Uterus (tissue), 4 donors: ENCODE results near the gene TOR1AIP1. TPM values are rescaled to one million over a fixed set of nuclear protein-coding genes. Genes with fewer than 3 reads are reported as not detected.
"Not testable (repeated sequence)": the region's sequence is repeated elsewhere in the genome, so short reads cannot be mapped to it uniquely, and the experiment has no call there.

ENCODE experiments used
- DNase-seq, 2 donors: peaks; one replicate each; pipeline ENCODE4 v3.0.0-alpha.2; 2019 to 2020
- H3K27ac ChIP-seq, 2 donors: fragments of 200-600 bp; sonication (generic); 1 replicate in 1 of 2; 2 replicates in 1 of 2; pipeline ENCODE4 v1.5.1; 2016 to 2018
- H3K27me3 ChIP-seq, 2 donors: fragments of 200-600 bp; sonication (generic); one replicate each; pipeline ENCODE4 v1.5.1; 2018 to 2019; ENCODE audit warnings: control low read depth in 1 of 2
- H3K36me3 ChIP-seq, 2 donors: fragments of 200-600 bp; sonication (generic); one replicate each; pipeline ENCODE4 v1.5.1; 2019; ENCODE audit warnings: control low read depth in 1 of 2
- H3K4me1 ChIP-seq, 2 donors: fragments of 200-600 bp; sonication (generic); one replicate each; pipeline ENCODE4 v1.5.1; 2018 to 2019; ENCODE audit warnings: control low read depth in 1 of 2
- H3K4me3 ChIP-seq, 2 donors: fragments of 200-600 bp; sonication (generic); 1 replicate in 1 of 2; 2 replicates in 1 of 2; pipeline ENCODE4 v1.5.1; 2018 to 2019; ENCODE audit warnings: mild to moderate bottlenecking in 1 of 2
- H3K9me3 ChIP-seq, 2 donors: fragments of 200-600 bp; sonication (generic); one replicate each; pipeline ENCODE4 v1.5.1; 2019; ENCODE audit warnings: control low read depth in 1 of 2
- CTCF ChIP-seq, 4 experiments: fragments of 200-600 bp in 2 of 4; fragments of 450-650 bp in 2 of 4; sonication (generic) in 2 of 4; IDR thresholded peaks; one replicate each; pipeline ENCODE4 v1.5.1; 2016 to 2019; ENCODE audit warnings: antibody characterized with exemption in 4 of 4, mild to moderate bottlenecking in 2 of 4, moderate library complexity in 1 of 4
- POLR2A ChIP-seq, 2 donors: fragments of 450-650 bp; IDR thresholded peaks; one replicate each; pipeline ENCODE4 v1.6.1; 2016; ENCODE audit warnings: antibody characterized with exemption in 2 of 2, mild to moderate bottlenecking in 1 of 2, moderate library complexity in 1 of 2
- intact Hi-C: fragments of 100-400 bp; cut with DNase I; formaldehyde crosslinking; loops from one replicate; pipeline ENCODE4 v1.15.1; 2023; ENCODE audit warnings: low total_unique reads
- total RNA-seq, 4 donors: library from RNA; depleted of rRNA in 3 of 4; stranded (reverse); fragments of >200 nt in 3 of 4; gene quantifications; one replicate each; pipeline versions ENCODE4 v1.1.0 to v1.2.4, GENCODE V29; 2014 to 2023
- donor health status: DM: yes; HTN: yes; CAD: no.

TOR1AIP1 gene
- total RNA-seq, 4 donors from 2014 or later = 56.9 to 90.8 (median 72.0) TPM

- TF ChIP-seq POLR2A (IDR thresholded peaks at IDR 0.05) (no peak), CTCF (IDR thresholded peaks at IDR 0.05) (no peak)
- intact Hi-C loops = no loop called here
- no peak overlapping the region for H3K4me3 ChIP-seq
- H3K27ac ChIP-seq = no peak overlapping the region
- no peaks in the 10 kb centered on the region for H3K4me1 ChIP-seq
- no peaks in the 10 kb centered on the region for H3K9me3 ChIP-seq
- DNase-seq = no peak
- no peaks in the 10 kb centered on the region for H3K36me3 ChIP-seq
- no peaks in the 10 kb centered on the region for H3K27me3 ChIP-seq
Measured at GRCh38 chr1:179958359-179958758, 76.3 kb downstream of the TOR1AIP1 start.

DNA sequence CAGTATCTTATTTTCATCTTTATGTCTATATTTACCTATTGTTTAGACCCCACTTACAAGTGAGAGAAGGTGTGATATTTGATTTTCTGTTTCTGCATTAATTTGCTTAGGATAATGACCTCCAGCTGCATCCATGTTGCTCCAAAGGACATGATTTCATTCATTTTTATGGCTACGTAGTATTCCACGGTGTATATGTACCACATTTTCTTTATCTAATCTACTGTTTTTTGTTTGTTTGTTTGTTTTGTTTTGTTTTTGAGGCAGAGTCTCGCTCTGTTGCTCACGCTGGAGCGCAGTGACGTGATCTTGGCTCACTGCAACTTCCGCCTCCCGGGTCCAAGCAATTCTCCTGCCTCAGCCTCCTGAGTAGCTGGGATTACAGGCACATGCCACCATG, 80.1 kb downstream of the TOR1AIP1 start:
- H3K27ac ChIP-seq, intact Hi-C loops, H3K36me3 ChIP-seq, H3K9me3 ChIP-seq, H3K4me1 ChIP-seq, H3K4me3 ChIP-seq, H3K27me3 ChIP-seq, DNase-seq: not testable (repeated sequence)

DNA sequence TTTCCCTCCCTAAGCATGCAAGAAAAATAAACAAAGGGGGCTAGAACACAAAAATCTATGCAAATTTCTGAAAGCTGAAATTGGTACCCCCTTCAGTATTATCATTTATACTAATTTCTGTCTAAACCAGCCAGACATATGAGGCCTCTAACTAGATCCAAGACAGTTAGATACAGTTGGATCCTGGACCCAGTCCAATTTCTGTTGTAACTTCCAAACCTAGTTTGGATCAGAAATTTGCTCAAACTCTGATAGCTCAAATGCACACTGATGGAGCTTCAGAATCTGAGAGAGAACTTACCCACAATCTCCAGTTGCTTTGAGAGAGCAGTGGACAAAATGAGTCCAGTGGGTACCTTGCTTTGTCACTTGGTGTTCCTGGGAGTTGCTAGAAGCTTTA, 84.5 kb downstream of the TOR1AIP1 start:
- Histone ChIP-seq H3K27ac (no peak overlapping the region), H3K4me3 (no peak overlapping the region), H3K4me1 (peaks cover 0 to 12% of the 10 kb centered on the region in 2 donors), H3K9me3 (no peaks in the 10 kb centered on the region), H3K36me3 (no peaks in the 10 kb centered on the region), H3K27me3 (no peaks in the 10 kb centered on the region)
- intact Hi-C loops = no loop called here
- TF ChIP-seq CTCF (IDR thresholded peaks at IDR 0.05) (no peak), POLR2A (IDR thresholded peaks at IDR 0.05) (no peak)
- no peak for DNase-seq

GRCh38 chr1:179968284-179968993, 86.4 kb downstream of the TOR1AIP1 start:
- Histone ChIP-seq H3K9me3 (no peaks in the 10 kb centered on the region), H3K27ac (peak overlapping the region; percentile 66 to 94), H3K4me3 (no peak overlapping the region), H3K27me3 (no peaks in the 10 kb centered on the region), H3K36me3 (no peaks in the 10 kb centered on the region), H3K4me1 (peaks cover 0 to 12% of the 10 kb centered on the region in 2 donors)
- DNase-seq = no peak
- no peak for TF ChIP-seq POLR2A (IDR thresholded peaks at IDR 0.05)
- no peak for TF ChIP-seq CTCF (IDR thresholded peaks at IDR 0.05)
- intact Hi-C loops = no loop called here

DNA sequence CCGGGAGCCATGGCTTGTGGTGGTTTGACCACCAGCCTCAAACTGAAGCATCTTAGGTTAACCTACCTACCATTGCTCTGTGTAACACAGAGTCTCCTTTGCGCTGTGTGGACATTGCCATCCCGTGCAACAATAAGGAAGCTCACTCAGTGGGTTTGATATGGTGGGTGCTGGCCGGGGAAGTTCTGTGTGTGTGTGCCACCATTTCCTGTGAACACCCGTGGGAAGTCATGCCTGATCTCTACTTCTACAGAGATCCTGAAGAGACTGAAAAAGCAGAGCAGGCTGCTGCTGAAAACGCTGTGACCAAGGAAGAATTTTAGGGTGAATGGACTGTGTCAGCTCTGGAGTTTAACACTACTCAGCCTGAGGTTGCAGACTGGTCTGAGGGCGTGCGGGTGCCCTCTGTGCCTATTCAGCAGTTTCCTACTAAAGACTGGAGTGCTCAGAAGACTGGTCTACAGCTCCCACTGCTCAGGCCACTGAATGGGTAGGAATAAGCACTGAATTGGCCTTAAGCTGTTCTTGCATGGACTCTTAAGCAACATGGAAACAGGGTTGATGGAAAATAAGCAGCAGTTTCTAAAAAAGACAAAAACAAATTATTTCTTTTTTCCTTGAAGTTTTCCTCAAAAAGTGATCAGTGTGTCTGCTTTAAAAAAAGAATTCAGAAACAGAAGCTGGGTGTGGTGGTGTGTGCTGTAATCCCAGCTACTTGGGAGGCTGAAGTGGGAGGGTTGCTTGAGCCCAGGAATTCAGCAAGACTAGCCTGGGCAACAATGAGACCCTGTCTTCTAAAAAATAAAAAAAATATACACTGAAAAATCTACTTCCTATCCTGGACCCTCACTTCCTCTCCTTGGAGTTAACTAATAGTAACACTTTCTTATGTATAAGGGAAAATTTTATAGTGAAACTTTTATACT, 87.2 kb downstream of the TOR1AIP1 start:
- Histone ChIP-seq H3K36me3 (no peaks in the 10 kb centered on the region), H3K27ac (peak overlapping the region; percentile 66 to 94), H3K4me3 (no peak overlapping the region), H3K27me3 (no peaks in the 10 kb centered on the region), H3K4me1 (peaks cover 0 to 12% of the 10 kb centered on the region in 2 donors), H3K9me3 (no peaks in the 10 kb centered on the region)
- TF ChIP-seq POLR2A (IDR thresholded peaks at IDR 0.05) (no peak), CTCF (IDR thresholded peaks at IDR 0.05) (no peak)
- intact Hi-C loops = no loop called here
- DNase-seq = no peak

Other genes with a start within 250 kb of the TOR1AIP1 start
- under 1 TPM in 1 of 4 donors, not detected in 3; 0.21 TPM for gene FAM163A, start 139.0 kb upstream of the TOR1AIP1 start, total RNA-seq
- gene TOR1AIP2, start 4.5 kb upstream of the TOR1AIP1 start, total RNA-seq = 10 to 100 TPM; 32.1 to 94.4 (median 58.8) TPM
- 10 to 100 TPM; 28.5 to 97.3 (median 82.7) TPM for gene CEP350, start 72.5 kb downstream of the TOR1AIP1 start, total RNA-seq